HEK293 (cell line): ENCODE measurements around the gene USP19.

Source experiments
- CTCF ChIA-PET: fragments of 350-600 bp; formaldehyde crosslinking; extraction: SDS; loops from one replicate; lab custom pipeline; 2021; ENCODE audit warnings: antibody characterized with exemption; lab: Yijun Ruan, JAX
- POLR2A ChIA-PET: fragments of 300-600 bp; formaldehyde crosslinking; extraction: SDS; loops from one replicate; lab custom pipeline; 2020; ENCODE audit warnings: antibody characterized with exemption, inconsistent platforms; lab: Yijun Ruan, JAX
- H3K27ac ChIP-seq: fragments of 200-500 bp; sonication (Bioruptor generic); 2 replicates; pipeline ENCODE4 v1.5.1; 2014; ENCODE audit warnings: low read depth, low read length, control low read depth, inconsistent platforms; ENCODE audit errors: extremely low read depth
- H3K36me3 ChIP-seq, 2 experiments: fragments of 200-500 bp in 1 of 2; sonication (Bioruptor generic) in 1 of 2; 1 replicate in 1 of 2; 2 replicates in 1 of 2; pipeline ENCODE4 v1.5.1; 2014 to 2017; ENCODE audit warnings: inconsistent platforms in 2 of 2, low read length in 2 of 2; ENCODE audit not compliant: control insufficient read depth in 2 of 2, insufficient read depth in 1 of 2
- H3K4me1 ChIP-seq: fragments of 200-500 bp; sonication (Bioruptor generic); 2 replicates; pipeline ENCODE4 v1.5.1; 2014; ENCODE audit warnings: mild to moderate bottlenecking, low read length, inconsistent platforms; ENCODE audit not compliant: control insufficient read depth, insufficient read depth
- H3K4me3 ChIP-seq: 2 replicates; pipeline ENCODE4 v1.5.1; 2011; ENCODE audit warnings: low read depth, mild to moderate bottlenecking, control low read depth, low read length, moderate library complexity
- H3K9me3 ChIP-seq: fragments of 200-500 bp; sonication (Bioruptor generic); 2 replicates; pipeline ENCODE4 v1.5.1; 2014; ENCODE audit warnings: low read depth, low read length, inconsistent platforms; ENCODE audit not compliant: control insufficient read depth, insufficient read depth
- BCL11A ChIP-seq: fragments of 450-650 bp; formaldehyde crosslinking; IDR thresholded peaks from 2 replicates; pipeline ENCODE4 v1.5.1; 2016; ENCODE audit warnings: low read depth, missing biosample characterization, missing genetic modification characterization
- GFI1B ChIP-seq: fragments of 450-650 bp; formaldehyde crosslinking; IDR thresholded peaks from 2 replicates; pipeline ENCODE4 v1.5.1; 2016; ENCODE audit warnings: missing biosample characterization, missing genetic modification characterization
- GLI2 ChIP-seq: fragments of 450-650 bp; formaldehyde crosslinking; IDR thresholded peaks from 2 replicates; pipeline ENCODE4; 2017; ENCODE audit warnings: missing biosample characterization, missing genetic modification characterization, low read depth, borderline replicate concordance
- GLIS1 ChIP-seq: fragments of 450-650 bp; formaldehyde crosslinking; IDR thresholded peaks from 2 replicates; pipeline ENCODE4 v1.5.1; 2016; ENCODE audit warnings: missing biosample characterization, missing genetic modification characterization
- HOXD13 ChIP-seq: sonication (generic); formaldehyde crosslinking; IDR thresholded peaks from 2 replicates; pipeline ENCODE4 v1.8.0; 2022; ENCODE audit warnings: missing genetic modification reagents, borderline replicate concordance
- MEIS1 ChIP-seq: sonication (generic); formaldehyde crosslinking; IDR thresholded peaks from 2 replicates; pipeline ENCODE4 v1.8.1; 2022; ENCODE audit warnings: missing genetic modification reagents, mild to moderate bottlenecking, borderline replicate concordance
- MZF1 ChIP-seq: fragments of 450-650 bp; formaldehyde crosslinking; IDR thresholded peaks from 2 replicates; pipeline ENCODE4 v1.5.1; 2017; ENCODE audit warnings: missing biosample characterization, missing genetic modification characterization, borderline replicate concordance
- ZBTB1 ChIP-seq: fragments of 450-650 bp; formaldehyde crosslinking; IDR thresholded peaks from 2 replicates; pipeline ENCODE4 v1.5.1; 2016; ENCODE audit warnings: missing biosample characterization, missing genetic modification characterization
- ZFP41 ChIP-seq: fragments of 450-650 bp; formaldehyde crosslinking; IDR thresholded peaks from 2 replicates; pipeline ENCODE4 v1.5.1; 2016; ENCODE audit warnings: missing biosample characterization, missing genetic modification characterization, borderline replicate concordance
- ZNF10 ChIP-seq: fragments of 450-650 bp; formaldehyde crosslinking; IDR thresholded peaks from 2 replicates; pipeline ENCODE4 v1.5.1; 2017; ENCODE audit warnings: missing biosample characterization, missing genetic modification characterization
- ZNF146 ChIP-seq: fragments of 450-650 bp; formaldehyde crosslinking; IDR thresholded peaks from 2 replicates; pipeline ENCODE4 v1.5.1; 2016; ENCODE audit warnings: missing biosample characterization, missing genetic modification characterization
- ZNF175 ChIP-seq: fragments of 450-650 bp; formaldehyde crosslinking; IDR thresholded peaks from 2 replicates; pipeline ENCODE4 v1.5.1; 2016; ENCODE audit warnings: missing biosample characterization, missing genetic modification characterization
- ZNF2 ChIP-seq: fragments of 450-650 bp; formaldehyde crosslinking; IDR thresholded peaks from 2 replicates; pipeline ENCODE4 v1.5.1; 2016; ENCODE audit warnings: missing biosample characterization, missing genetic modification characterization
- ZNF239 ChIP-seq: fragments of 450-650 bp; formaldehyde crosslinking; IDR thresholded peaks from 2 replicates; pipeline ENCODE4 v1.5.1; 2016; ENCODE audit warnings: missing biosample characterization, missing genetic modification characterization
- ZNF24 ChIP-seq: fragments of 450-650 bp; formaldehyde crosslinking; IDR thresholded peaks from 2 replicates; pipeline ENCODE4 v1.5.1; 2016; ENCODE audit warnings: missing biosample characterization, missing genetic modification characterization
- ZNF366 ChIP-seq: fragments of 450-650 bp; formaldehyde crosslinking; conservative IDR thresholded peaks from 2 replicates; pipeline ENCODE4 v1.5.1; 2016; ENCODE audit warnings: missing biosample characterization, missing genetic modification characterization
- ZNF501 ChIP-seq: fragments of 450-650 bp; formaldehyde crosslinking; IDR thresholded peaks from 2 replicates; pipeline ENCODE4 v1.5.1; 2016; ENCODE audit warnings: missing biosample characterization, missing genetic modification characterization
- ZNF571 ChIP-seq: fragments of 450-650 bp; formaldehyde crosslinking; IDR thresholded peaks from 2 replicates; pipeline ENCODE4 v1.5.0; 2017; ENCODE audit warnings: missing biosample characterization, missing genetic modification characterization
- ZNF596 ChIP-seq: fragments of 450-650 bp; IDR thresholded peaks from 2 replicates; pipeline ENCODE4 v1.5.0; 2018; ENCODE audit warnings: missing biosample characterization, mild to moderate bottlenecking, missing genetic modification characterization, moderate library complexity
- ZNF600 ChIP-seq: fragments of 450-650 bp; formaldehyde crosslinking; IDR thresholded peaks from 2 replicates; pipeline ENCODE4 v1.5.1; 2016; ENCODE audit warnings: missing biosample characterization, missing genetic modification characterization
- ZNF639 ChIP-seq: fragments of 450-650 bp; formaldehyde crosslinking; IDR thresholded peaks from 2 replicates; pipeline ENCODE4 v1.5.1; 2016; ENCODE audit warnings: missing biosample characterization, missing genetic modification characterization
- ZNF677 ChIP-seq: fragments of 450-650 bp; IDR thresholded peaks from 2 replicates; pipeline ENCODE4 v1.5.0; 2018; ENCODE audit warnings: missing biosample characterization, mild to moderate bottlenecking, missing genetic modification characterization, moderate library complexity
- ZSCAN16 ChIP-seq: fragments of 450-650 bp; formaldehyde crosslinking; IDR thresholded peaks from 2 replicates; pipeline ENCODE4 v1.5.1; 2016; ENCODE audit warnings: missing biosample characterization, missing genetic modification characterization
- TF ChIP-seq, protein P1 (sequence below): fragments of 450-650 bp; formaldehyde crosslinking; IDR thresholded peaks from 2 replicates; pipeline ENCODE4 v1.5.1; 2016; ENCODE audit warnings: missing biosample characterization, missing genetic modification characterization

Gene USP19

GRCh38 chr3:49153349-49153912 is 32.8 kb upstream of the USP19 start (continued):
- TF ChIP-seq ZNF24 (tag by site-specific recombination): no peak
- TF ChIP-seq ZNF501 (tag by site-specific recombination): no peak
- TF ChIP-seq BCL11A (tag by site-specific recombination): 0 out of 2 replicates have a peak, but pooled peaks have one; percentile 71
- TF ChIP-seq ZNF639 (tag by site-specific recombination): no peak

DNA sequence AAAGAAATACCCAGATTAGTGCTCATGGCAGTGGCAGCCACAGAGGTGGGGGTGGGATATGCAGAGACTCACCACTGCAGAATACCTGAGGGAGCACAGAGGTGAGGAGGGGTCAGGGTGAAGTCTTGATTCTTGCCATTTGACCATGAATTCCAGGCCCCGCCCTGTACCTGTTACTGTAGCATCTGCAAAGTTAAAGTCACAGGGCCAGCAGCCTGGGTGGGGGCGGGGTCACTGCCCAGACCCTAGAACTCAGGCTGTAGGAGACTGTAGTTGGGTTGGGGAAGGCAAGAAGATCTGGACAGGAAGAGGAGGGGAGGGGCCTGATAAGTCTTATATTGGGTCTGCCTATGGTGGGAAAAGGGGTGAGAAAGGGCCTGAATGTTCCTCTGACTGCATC is 31.0 kb upstream of the USP19 start:
- H3K9me3 ChIP-seq: no peaks in the 10 kb centered on the region
- no peak overlapping the region for H3K4me3 ChIP-seq
- H3K27ac ChIP-seq: no peak overlapping the region
- ChIA-PET POLR2A (interaction anchor here (0.6 to 0.7 kb wide), 2 partner anchors 19 to 1215 kb away, joined by 3 read pairs; no protein-coding TSS in a partner anchor), CTCF (interaction anchor here (0.8 kb wide), 1 partner anchor 19 kb away, joined by 3 read pairs; the partner anchor contains the start of gene KLHDC8B)
- TF ChIP-seq ZNF571 (tag by site-specific recombination): no peak
- TF ChIP-seq ZNF2 (tag by site-specific recombination): no peak
- no peak for TF ChIP-seq ZNF175 (tag by site-specific recombination)
- TF ChIP-seq GLIS1 (tag by site-specific recombination): no peak
- no peak for TF ChIP-seq MEIS1 (CRISPR knock-in tag)
- no peak for TF ChIP-seq HOXD13 (CRISPR knock-in tag)
- no peak for TF ChIP-seq ZNF239
- no peak for TF ChIP-seq MZF1
- no peak for TF ChIP-seq ZNF677 (tag by site-specific recombination)
- no peak for TF ChIP-seq ZNF10 (tag by site-specific recombination)
- no peak for TF ChIP-seq ZBTB1 (tag by site-specific recombination)
- no peak for TF ChIP-seq GFI1B (tag by site-specific recombination)
- TF ChIP-seq ZNF146 (tag by site-specific recombination): no peak
- TF ChIP-seq, protein P1, sequence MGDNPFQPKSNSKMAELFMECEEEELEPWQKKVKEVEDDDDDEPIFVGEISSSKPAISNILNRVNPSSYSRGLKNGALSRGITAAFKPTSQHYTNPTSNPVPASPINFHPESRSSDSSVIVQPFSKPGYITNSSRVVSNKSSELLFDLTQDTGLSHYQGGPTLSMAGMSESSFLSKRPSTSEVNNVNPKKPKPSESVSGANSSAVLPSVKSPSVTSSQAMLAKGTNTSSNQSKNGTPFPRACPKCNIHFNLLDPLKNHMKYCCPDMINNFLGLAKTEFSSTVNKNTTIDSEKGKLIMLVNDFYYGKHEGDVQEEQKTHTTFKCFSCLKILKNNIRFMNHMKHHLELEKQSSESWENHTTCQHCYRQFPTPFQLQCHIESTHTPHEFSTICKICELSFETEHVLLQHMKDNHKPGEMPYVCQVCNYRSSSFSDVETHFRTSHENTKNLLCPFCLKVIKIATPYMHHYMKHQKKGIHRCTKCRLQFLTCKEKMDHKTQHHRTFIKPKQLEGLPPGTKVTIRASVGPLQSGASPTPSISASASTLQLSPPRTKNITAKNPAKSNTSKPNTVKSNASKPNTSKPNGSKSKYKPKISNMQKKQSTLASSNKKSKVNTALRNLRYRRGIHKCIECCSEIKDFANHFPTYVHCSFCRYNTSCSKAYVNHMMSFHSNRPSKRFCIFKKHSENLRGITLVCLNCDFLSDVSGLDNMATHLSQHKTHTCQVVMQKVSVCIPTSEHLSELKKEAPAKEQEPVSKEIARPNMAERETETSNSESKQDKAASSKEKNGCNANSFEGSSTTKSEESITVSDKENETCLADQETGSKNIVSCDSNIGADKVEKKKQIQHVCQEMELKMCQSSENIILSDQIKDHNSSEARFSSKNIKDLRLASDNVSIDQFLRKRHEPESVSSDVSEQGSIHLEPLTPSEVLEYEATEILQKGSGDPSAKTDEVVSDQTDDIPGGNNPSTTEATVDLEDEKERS (tag by site-specific recombination): no peak
- no peak for TF ChIP-seq ZNF596 (tag by site-specific recombination)
- TF ChIP-seq ZSCAN16 (tag by site-specific recombination): no peak
- no peaks in the 10 kb centered on the region for H3K36me3 ChIP-seq
- H3K4me1 ChIP-seq: no peaks in the 10 kb centered on the region

- Histone ChIP-seq H3K27ac (no peak overlapping the region), H3K36me3 (no peaks in the 10 kb centered on the region), H3K4me3 (no peak overlapping the region), H3K4me1 (no peaks in the 10 kb centered on the region), H3K9me3 (no peaks in the 10 kb centered on the region)
- ChIA-PET POLR2A (interaction anchor here (0.7 kb wide), 1 partner anchor 62 kb away, joined by 4 read pairs; no protein-coding TSS in a partner anchor), CTCF (no interaction called here)
- TF ChIP-seq ZNF600 (tag by site-specific recombination) (no peak), GFI1B (tag by site-specific recombination) (no peak), ZNF366 (tag by site-specific recombination) (peak; percentile 82), ZFP41 (tag by site-specific recombination) (no peak), GLI2 (tag by site-specific recombination) (no peak)
Observed at GRCh38 chr3:49148159-49148558, 27.5 kb upstream of the USP19 start.
